WTC11 (cell line): ENCODE data around the gene CLTA.

ENCODE experiments used
- ATF1 ChIP-seq: sonication (generic); formaldehyde crosslinking; IDR thresholded peaks from 2 replicates; pipeline ENCODE4 v1.8.1; 2023; ENCODE audit warnings: mild to moderate bottlenecking, moderate library complexity, missing genetic modification reagents
- CREM ChIP-seq: sonication (generic); formaldehyde crosslinking; IDR thresholded peaks from 2 replicates; pipeline ENCODE4 v1.8.1; 2022; ENCODE audit warnings: mild to moderate bottlenecking, missing genetic modification reagents, moderate library complexity
- CTCF ChIP-seq: fragments of 200-600 bp; IDR thresholded peaks from 2 replicates; pipeline ENCODE4 v1.8.0; 2022; ENCODE audit warnings: antibody characterized with exemption
- ETV6 ChIP-seq: sonication (generic); formaldehyde crosslinking; IDR thresholded peaks from 2 replicates; pipeline ENCODE4 v1.8.1; 2022; ENCODE audit warnings: mild to moderate bottlenecking, missing genetic modification reagents
- JUN ChIP-seq: sonication (generic); formaldehyde crosslinking; IDR thresholded peaks from 2 replicates; pipeline ENCODE4 v1.8.0; 2023; ENCODE audit warnings: mild to moderate bottlenecking, missing genetic modification reagents
- KAT7 ChIP-seq: sonication (generic); formaldehyde crosslinking; IDR thresholded peaks from 2 replicates; pipeline ENCODE4 v1.8.1; 2023; ENCODE audit warnings: missing genetic modification reagents, mild to moderate bottlenecking, borderline replicate concordance
- MAX ChIP-seq: sonication (generic); formaldehyde crosslinking; IDR thresholded peaks from 2 replicates; pipeline ENCODE4 v1.8.0; 2022; ENCODE audit warnings: mild to moderate bottlenecking, missing genetic modification reagents
- NFYB ChIP-seq: sonication (generic); formaldehyde crosslinking; conservative IDR thresholded peaks from 2 replicates; pipeline ENCODE4 v1.8.0; 2022; ENCODE audit warnings: low read depth, missing genetic modification reagents
- RELA ChIP-seq: sonication (generic); formaldehyde crosslinking; IDR thresholded peaks from 2 replicates; pipeline ENCODE4 v1.8.1; 2022; ENCODE audit warnings: missing genetic modification reagents, mild to moderate bottlenecking, borderline replicate concordance
- TCF7 ChIP-seq: sonication (generic); formaldehyde crosslinking; IDR thresholded peaks from 2 replicates; pipeline ENCODE4 v1.8.0; 2022; ENCODE audit warnings: mild to moderate bottlenecking, low read depth, missing genetic modification reagents, moderate library complexity
- TP53 ChIP-seq: sonication (generic); formaldehyde crosslinking; IDR thresholded peaks from 2 replicates; pipeline ENCODE4 v1.8.1; 2023; ENCODE audit warnings: mild to moderate bottlenecking, missing genetic modification reagents
- USF2 ChIP-seq: sonication (generic); formaldehyde crosslinking; IDR thresholded peaks from 2 replicates; pipeline ENCODE4 v1.8.1; 2023; ENCODE audit warnings: mild to moderate bottlenecking, missing genetic modification reagents, moderate library complexity
- ZNF317 ChIP-seq: sonication (generic); formaldehyde crosslinking; IDR thresholded peaks from 2 replicates; pipeline ENCODE4 v1.8.1; 2023; ENCODE audit warnings: low read depth, mild to moderate bottlenecking, moderate library complexity, missing genetic modification reagents, borderline replicate concordance

- no peak for TF ChIP-seq MAX (CRISPR knock-in tag)
- no peak for TF ChIP-seq CTCF
- no peak for TF ChIP-seq ATF1
- no peak for TF ChIP-seq ETV6
- no peak for TF ChIP-seq KAT7 (CRISPR knock-in tag)
- no peak for TF ChIP-seq CREM (CRISPR knock-in tag)
- TF ChIP-seq ZNF317 (CRISPR knock-in tag) = no peak
- TF ChIP-seq USF2 (CRISPR knock-in tag) = no peak
- no peak for TF ChIP-seq NFYB (CRISPR knock-in tag)
- TF ChIP-seq RELA (CRISPR knock-in tag) = no peak
- TF ChIP-seq TCF7 (CRISPR knock-in tag) = no peak
- TF ChIP-seq JUN (CRISPR knock-in tag) = no peak
- TF ChIP-seq TP53 (CRISPR knock-in tag) = no peak
These were observed 16.3 kb downstream of the CLTA start for GRCh38 chr9:36207016-36207415.
